HepG2 (cell line): ENCODE measurements around the gene HTRA2. TPM values are rescaled to one million over a fixed set of nuclear protein-coding genes. Genes with fewer than 3 reads are reported as not detected.
A peak's percentile ranks its signal among the peaks of the same experiment; 100 is the strongest.

Experiments
- PATZ1 ChIP-seq: sonication (generic); formaldehyde crosslinking; IDR thresholded peaks from 2 replicates; pipeline ENCODE4 v1.4.0; 2020; ENCODE audit warnings: missing genetic modification reagents
- POLR2G ChIP-seq: fragments of 200-400 bp; formaldehyde crosslinking; IDR thresholded peaks from 2 replicates; pipeline ENCODE4 v1.6.1; 2018; ENCODE audit warnings: mild to moderate bottlenecking, low read depth, low read length, moderate library complexity
- PRPF4 ChIP-seq: fragments of 200-400 bp; formaldehyde crosslinking; IDR thresholded peaks from 2 replicates; pipeline ENCODE4 v1.6.1; 2016; ENCODE audit warnings: low read length, low read depth; ENCODE audit not compliant: poor library complexity, severe bottlenecking
- TBX2 ChIP-seq: sonication (generic); formaldehyde crosslinking; IDR thresholded peaks from 2 replicates; pipeline ENCODE4 v1.5.0; 2020; ENCODE audit warnings: missing genetic modification reagents, mild to moderate bottlenecking, borderline replicate concordance
- TCF12 ChIP-seq, 2 experiments: fragments of 450-650 bp in 1 of 2; sonication (generic) in 1 of 2; formaldehyde crosslinking in 1 of 2; IDR thresholded peaks; 2 replicates each; pipeline versions ENCODE4 v1.6.1 to v1.8.0; 2017 to 2022; ENCODE audit warnings: antibody characterized with exemption in 1 of 2, mild to moderate bottlenecking in 1 of 2, missing genetic modification reagents in 1 of 2, moderate library complexity in 1 of 2
- ZBTB7B ChIP-seq: sonication (generic); formaldehyde crosslinking; IDR thresholded peaks from 2 replicates; pipeline ENCODE4 v1.4.0; 2020; ENCODE audit warnings: missing genetic modification reagents
- ZFX ChIP-seq: sonication (generic); formaldehyde crosslinking; IDR thresholded peaks from 2 replicates; pipeline ENCODE4 v1.4.0; 2020; ENCODE audit warnings: mild to moderate bottlenecking, low read depth, missing genetic modification reagents, moderate library complexity
- ZNF331 ChIP-seq: sonication (generic); formaldehyde crosslinking; IDR thresholded peaks from 2 replicates; pipeline ENCODE4 v1.4.0; 2020; ENCODE audit warnings: missing genetic modification reagents
- ZNF558 ChIP-seq: sonication (generic); formaldehyde crosslinking; IDR thresholded peaks from 2 replicates; pipeline ENCODE4 v1.9.0; 2022; ENCODE audit warnings: mild to moderate bottlenecking, missing genetic modification reagents, borderline replicate concordance
- ZNF7 ChIP-seq: IDR thresholded peaks from 2 replicates; pipeline ENCODE4 v1.6.1; 2016; ENCODE audit warnings: missing biosample characterization, missing genetic modification reagents
- polyA plus RNA-seq, 8 experiments: library from polyadenylated mRNA; depleted of rRNA in 3 of 8; stranded (reverse) in 7 of 8; unstranded in 1 of 8; fragments of >200 nt; fragmentation: Illumina TruSeq in 4 of 8; extraction: Trizol in 4 of 8; gene quantifications; 2 replicates each; pipeline versions ENCODE4 v1.2.1 to v1.2.3, GENCODE V29; 2011 to 2016; ENCODE audit warnings: low read depth in 4 of 8, missing spikeins in 1 of 8, mixed read lengths in 1 of 8; ENCODE audit not compliant: insufficient read depth in 1 of 8
- total RNA-seq, 5 experiments: library from RNA; depleted of rRNA; stranded (reverse); fragments of >200 nt; fragmentation: Illumina TruSeq; extraction: Trizol; gene quantifications; 2 replicates each; pipeline ENCODE4 v1.2.3, GENCODE V29; 2016; ENCODE audit warnings: low read depth in 1 of 5
- TF ChIP-seq, protein P1 (sequence below): sonication (generic); formaldehyde crosslinking; IDR thresholded peaks from 2 replicates; pipeline ENCODE4 v1.4.0; 2020; ENCODE audit warnings: missing genetic modification reagents, borderline replicate concordance
- TF ChIP-seq, protein P2 (sequence below): IDR thresholded peaks from 2 replicates; pipeline ENCODE4 v1.6.1; 2016; ENCODE audit warnings: low read depth, control low read depth
- TF ChIP-seq, protein P3 (sequence below): sonication (generic); formaldehyde crosslinking; IDR thresholded peaks from 2 replicates; pipeline ENCODE4 v1.5.1; 2020; ENCODE audit warnings: missing genetic modification reagents, mild to moderate bottlenecking, borderline replicate concordance
- TF ChIP-seq, protein P4 (sequence below): sonication (generic); formaldehyde crosslinking; conservative IDR thresholded peaks from 2 replicates; pipeline ENCODE4 v1.4.0; 2020; ENCODE audit warnings: missing genetic modification reagents

Gene HTRA2
- total and polyA plus RNA-seq, 2 of the 13 experiments (the other 11 are each of a cell fraction or from before 2014, with no cell fraction given) = 47.7 to 50.3 TPM

GRCh38 chr2:74548900-74549826, 19.4 kb downstream of the HTRA2 start (continued):
- peak; percentile 26; the same call in 1 of the 2 replicates for TF ChIP-seq PATZ1
- no peak for TF ChIP-seq TCF12 (IDR thresholded peaks at IDR 0.05)
- TF ChIP-seq TCF12 (CRISPR knock-in tag; IDR thresholded peaks at IDR 0.05) = 0 out of 2 replicates have a peak, but pooled peaks have one; percentile 26
- TF ChIP-seq, protein P1, sequence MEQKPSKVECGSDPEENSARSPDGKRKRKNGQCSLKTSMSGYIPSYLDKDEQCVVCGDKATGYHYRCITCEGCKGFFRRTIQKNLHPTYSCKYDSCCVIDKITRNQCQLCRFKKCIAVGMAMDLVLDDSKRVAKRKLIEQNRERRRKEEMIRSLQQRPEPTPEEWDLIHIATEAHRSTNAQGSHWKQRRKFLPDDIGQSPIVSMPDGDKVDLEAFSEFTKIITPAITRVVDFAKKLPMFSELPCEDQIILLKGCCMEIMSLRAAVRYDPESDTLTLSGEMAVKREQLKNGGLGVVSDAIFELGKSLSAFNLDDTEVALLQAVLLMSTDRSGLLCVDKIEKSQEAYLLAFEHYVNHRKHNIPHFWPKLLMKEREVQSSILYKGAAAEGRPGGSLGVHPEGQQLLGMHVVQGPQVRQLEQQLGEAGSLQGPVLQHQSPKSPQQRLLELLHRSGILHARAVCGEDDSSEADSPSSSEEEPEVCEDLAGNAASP = 0 out of 2 replicates have a peak, but pooled peaks have one; percentile 21
- TF ChIP-seq TBX2 (CRISPR knock-in tag) = peak; percentile 42; the same call in 1 of the 2 replicates
- TF ChIP-seq PRPF4 = no peak
- TF ChIP-seq, protein P2, sequence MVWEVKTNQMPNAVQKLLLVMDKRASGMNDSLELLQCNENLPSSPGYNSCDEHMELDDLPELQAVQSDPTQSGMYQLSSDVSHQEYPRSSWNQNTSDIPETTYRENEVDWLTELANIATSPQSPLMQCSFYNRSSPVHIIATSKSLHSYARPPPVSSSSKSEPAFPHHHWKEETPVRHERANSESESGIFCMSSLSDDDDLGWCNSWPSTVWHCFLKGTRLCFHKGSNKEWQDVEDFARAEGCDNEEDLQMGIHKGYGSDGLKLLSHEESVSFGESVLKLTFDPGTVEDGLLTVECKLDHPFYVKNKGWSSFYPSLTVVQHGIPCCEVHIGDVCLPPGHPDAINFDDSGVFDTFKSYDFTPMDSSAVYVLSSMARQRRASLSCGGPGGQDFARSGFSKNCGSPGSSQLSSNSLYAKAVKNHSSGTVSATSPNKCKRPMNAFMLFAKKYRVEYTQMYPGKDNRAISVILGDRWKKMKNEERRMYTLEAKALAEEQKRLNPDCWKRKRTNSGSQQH = no peak
- peak; percentile 11; the same call in 1 of the 2 replicates for TF ChIP-seq ZNF331
- TF ChIP-seq POLR2G = peak; percentile 66
- TF ChIP-seq ZBTB7B (CRISPR knock-in tag) = peak; percentile 45; the same call in 1 of the 2 replicates
- TF ChIP-seq ZFX (CRISPR knock-in tag) = 0 out of 2 replicates have a peak, but pooled peaks have one; percentile 18
- TF ChIP-seq ZNF558 (CRISPR knock-in tag) = no peak
- TF ChIP-seq, protein P3, sequence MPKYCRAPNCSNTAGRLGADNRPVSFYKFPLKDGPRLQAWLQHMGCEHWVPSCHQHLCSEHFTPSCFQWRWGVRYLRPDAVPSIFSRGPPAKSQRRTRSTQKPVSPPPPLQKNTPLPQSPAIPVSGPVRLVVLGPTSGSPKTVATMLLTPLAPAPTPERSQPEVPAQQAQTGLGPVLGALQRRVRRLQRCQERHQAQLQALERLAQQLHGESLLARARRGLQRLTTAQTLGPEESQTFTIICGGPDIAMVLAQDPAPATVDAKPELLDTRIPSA = no peak
- TF ChIP-seq ZNF7 = no peak
- TF ChIP-seq, protein P4, sequence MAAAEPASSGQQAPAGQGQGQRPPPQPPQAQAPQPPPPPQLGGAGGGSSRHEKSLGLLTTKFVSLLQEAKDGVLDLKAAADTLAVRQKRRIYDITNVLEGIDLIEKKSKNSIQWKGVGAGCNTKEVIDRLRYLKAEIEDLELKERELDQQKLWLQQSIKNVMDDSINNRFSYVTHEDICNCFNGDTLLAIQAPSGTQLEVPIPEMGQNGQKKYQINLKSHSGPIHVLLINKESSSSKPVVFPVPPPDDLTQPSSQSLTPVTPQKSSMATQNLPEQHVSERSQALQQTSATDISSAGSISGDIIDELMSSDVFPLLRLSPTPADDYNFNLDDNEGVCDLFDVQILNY = 0 out of 2 replicates have a peak, but pooled peaks have one; percentile 25
